Activated effector memory CD4-positive, alpha-beta T cell treated with Interleukin-2 at 50 U/mL for 16 hours (primary cell): Measurements from ENCODE around the gene SLC27A6.
"Not testable (repeated sequence)": the region's sequence is repeated elsewhere in the genome, so short reads cannot be mapped to it uniquely, and the experiment has no call there.

ENCODE experiments used
- DNase-seq: peaks from one replicate; pipeline ENCODE4 v3.0.0-alpha.2; 2020

SLC27A6 gene

DNA sequence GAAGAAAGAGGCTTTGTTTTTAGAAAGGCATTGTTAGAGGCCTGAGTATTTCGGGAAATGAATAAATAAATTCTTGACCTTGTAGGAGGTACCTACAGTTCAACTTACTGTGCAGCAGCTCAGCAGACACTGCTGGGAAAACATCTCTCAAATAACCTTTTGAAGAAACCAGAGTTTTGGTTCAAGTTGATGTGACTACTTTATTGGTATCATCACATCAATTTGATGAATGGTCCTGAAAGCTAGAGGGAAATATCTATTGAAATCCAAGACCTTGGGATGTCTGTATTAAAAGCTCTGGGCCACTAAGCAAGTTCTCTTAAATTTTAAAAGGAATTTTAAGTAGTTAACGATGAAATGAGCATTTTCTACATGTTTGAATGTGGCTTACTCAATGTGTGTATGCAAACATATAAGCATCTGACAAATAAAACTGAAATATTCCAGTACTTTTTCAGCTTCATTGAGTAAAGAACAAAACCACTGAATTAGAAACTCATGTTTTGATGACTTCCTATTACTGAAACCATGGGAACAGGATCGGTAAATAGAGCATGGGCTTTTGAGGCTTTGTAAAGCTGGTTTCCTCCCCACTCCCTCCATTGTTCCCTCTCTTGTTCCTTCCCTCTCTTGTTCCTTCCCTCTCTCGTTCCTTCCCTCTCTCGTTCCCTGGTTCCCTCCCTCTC, 36.7 kb downstream of the SLC27A6 start:
- no peak for DNase-seq

DNA sequence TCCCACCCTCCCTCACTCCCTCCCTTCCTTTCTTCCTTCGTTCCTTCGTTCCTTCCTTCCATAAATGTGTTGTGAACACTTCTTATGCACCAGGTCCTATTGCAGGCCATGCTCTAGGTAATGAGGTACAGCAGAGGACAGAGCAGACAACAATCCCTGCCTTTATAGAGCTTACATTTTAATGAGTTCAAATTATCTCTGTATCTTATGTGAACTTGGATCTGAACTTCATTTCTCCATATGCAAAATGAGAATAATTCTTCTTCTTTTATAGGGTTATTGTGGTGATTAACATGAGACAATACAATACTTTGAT, 37.2 kb downstream of the SLC27A6 start:
- DNase-seq = no peak

- no peak for DNase-seq
These were observed 37.9 kb downstream of the SLC27A6 start for GRCh38 chr5:129003232-129003631.

DNA sequence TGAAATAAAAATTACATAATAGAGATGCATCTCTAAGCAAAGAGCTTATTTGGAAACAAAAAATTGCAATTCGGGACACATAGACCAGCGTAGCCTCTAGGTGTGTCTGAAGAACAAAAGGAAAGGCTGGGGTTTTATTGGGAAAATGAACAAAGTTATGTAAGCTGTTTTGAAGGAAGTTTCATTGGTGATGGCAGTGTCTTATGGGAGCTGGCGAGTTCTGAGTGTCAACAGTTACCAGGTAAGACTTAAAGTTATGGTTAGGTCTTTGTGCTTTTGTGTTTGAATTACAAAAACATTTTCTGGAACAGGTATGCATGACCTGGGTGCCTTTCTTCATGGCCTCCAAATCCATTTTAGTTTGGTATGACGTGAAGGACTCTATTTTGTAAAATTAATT, 48.9 kb downstream of the SLC27A6 start:
- DNase-seq = no peak

GRCh38 chr5:129018837-129019236, 53.5 kb downstream of the SLC27A6 start:
- DNase-seq = no peak

- DNase-seq = no peak
These were observed 54.2 kb downstream of the SLC27A6 start for GRCh38 chr5:129019401-129019908.

GRCh38 chr5:129020683-129021082, 55.4 kb downstream of the SLC27A6 start:
- no peak for DNase-seq

- DNase-seq = no peak
These were observed 56.5 kb downstream of the SLC27A6 start for GRCh38 chr5:129021744-129022143.

GRCh38 chr5:129022599-129022998, 57.3 kb downstream of the SLC27A6 start:
- DNase-seq = no peak

DNA sequence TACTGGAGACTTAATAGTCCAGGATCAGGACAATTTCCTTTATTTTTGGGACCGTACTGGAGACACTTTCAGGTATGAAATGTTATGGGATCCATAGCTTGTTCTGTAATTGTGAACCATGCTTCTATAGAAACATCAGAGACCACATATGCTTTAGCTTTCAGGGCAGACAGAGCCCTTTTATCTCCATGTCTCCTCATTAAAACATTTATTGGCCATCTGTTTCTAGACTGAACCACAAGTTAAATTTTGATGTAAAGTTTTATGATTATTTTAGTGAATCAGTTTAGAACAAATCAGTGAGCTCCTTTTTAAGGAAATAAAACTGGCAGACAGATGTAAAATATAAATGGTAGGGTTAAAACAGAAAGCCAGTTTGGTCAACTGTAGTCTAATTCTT, 62.0 kb downstream of the SLC27A6 start:
- no peak for DNase-seq

DNA sequence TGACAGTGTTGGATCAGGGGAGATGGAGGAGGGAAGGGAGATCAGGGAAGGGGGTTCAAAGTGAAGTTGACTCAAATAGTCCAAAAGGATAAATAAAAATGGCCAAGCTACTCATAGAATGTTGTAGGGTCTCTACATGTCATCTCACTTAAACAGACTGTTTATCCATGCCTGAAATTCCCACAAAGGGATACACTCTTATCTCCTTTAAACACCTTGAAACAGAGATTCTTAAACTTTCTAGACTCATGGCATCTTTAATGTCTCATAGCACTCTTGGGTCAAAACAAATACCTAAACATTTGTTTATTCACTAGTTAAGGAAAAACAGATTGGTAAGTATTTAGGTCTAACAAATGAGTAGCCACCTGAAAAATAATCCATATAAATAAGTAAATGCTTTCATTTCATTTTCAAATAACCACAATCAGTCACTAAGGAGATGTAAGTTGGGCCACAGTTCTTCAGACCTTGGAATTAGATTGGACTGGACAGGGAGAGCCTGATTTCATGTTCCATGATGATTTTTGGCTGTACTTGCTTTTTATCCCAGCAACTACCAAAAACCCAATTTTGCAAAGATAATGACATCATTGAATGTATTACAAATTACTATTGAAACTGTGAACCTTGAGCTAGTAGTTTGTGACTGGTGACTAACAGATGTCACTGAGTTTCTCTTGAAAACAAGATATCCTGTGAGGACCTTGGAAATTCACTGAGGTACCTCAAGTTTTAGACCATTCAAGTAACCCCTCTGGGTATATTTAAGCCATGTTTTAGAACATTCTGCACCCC, 66.8 kb downstream of the SLC27A6 start:
- DNase-seq = no peak

DNA sequence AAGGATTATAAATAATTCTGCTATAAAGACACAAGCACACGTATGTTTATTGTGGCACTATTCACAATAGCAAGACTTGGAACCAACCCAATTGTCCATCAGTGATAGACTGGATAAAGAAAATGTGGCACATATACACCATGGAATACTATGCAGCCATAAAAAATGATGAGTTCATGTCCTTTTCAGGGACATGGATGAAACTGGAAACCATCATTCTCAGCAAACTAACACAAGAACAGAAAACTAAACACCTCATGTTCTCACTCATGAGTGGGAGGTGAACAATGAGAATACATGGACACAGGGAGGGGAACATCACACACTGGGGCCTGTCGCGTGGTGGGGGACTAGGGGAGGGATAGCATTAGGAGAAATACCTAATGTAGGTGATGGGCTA, 71.0 kb downstream of the SLC27A6 start:
- DNase-seq = not testable (repeated sequence)

GRCh38 chr5:129041196-129041881, 76.1 kb downstream of the SLC27A6 start:
- no peak for DNase-seq

DNA sequence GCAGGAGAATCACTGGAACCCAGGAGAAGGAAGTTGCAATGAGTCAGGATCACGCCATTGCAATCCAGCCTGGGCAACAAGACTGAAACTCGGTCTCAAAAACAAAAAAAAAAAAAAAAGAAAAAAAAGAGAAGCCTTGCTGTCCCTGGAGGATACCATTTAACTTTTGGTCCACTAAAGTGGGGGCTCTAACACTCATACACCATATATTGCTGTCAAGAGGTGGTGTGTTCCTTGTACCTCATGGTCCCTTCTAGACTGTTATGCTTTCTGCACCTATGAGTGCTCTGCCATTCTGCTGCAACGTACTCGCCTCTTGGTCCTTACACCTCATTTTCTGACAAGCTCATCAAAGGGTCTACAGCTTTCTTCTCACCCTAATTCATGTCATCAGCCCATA, 77.0 kb downstream of the SLC27A6 start:
- no peak for DNase-seq

GRCh38 chr5:129043894-129044293, 78.6 kb downstream of the SLC27A6 start:
- DNase-seq = no peak

DNA sequence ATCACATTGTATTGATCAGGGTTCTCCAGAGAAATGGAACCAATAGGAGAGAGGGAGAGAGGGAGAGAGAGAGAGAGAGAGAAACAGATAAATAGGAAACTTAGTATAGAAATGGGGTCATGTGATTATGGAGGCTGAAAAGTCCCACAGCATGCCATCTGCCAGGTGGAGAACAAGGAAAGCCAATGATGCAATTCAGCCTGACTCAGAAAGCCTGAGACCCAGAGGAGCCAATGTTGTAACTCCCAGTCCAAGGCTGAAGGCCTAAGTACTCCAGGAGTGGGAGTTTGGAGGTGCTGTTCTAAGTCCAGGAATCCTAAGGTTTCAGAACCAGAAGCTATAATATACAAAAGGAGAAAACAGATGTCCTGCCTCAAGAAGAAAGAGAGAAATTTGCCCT, 80.9 kb downstream of the SLC27A6 start:
- no peak for DNase-seq

- no peak for DNase-seq
These were observed 83.2 kb downstream of the SLC27A6 start for GRCh38 chr5:129048509-129048908.

- DNase-seq = no peak
These were observed 84.0 kb downstream of the SLC27A6 start for GRCh38 chr5:129049126-129049799.

GRCh38 chr5:129051283-129051682, 86.0 kb downstream of the SLC27A6 start:
- DNase-seq = no peak

GRCh38 chr5:129053438-129053837, 88.2 kb downstream of the SLC27A6 start:
- no peak for DNase-seq

- no peak for DNase-seq
These were observed 92.0 kb downstream of the SLC27A6 start for GRCh38 chr5:129057329-129057728.

DNA sequence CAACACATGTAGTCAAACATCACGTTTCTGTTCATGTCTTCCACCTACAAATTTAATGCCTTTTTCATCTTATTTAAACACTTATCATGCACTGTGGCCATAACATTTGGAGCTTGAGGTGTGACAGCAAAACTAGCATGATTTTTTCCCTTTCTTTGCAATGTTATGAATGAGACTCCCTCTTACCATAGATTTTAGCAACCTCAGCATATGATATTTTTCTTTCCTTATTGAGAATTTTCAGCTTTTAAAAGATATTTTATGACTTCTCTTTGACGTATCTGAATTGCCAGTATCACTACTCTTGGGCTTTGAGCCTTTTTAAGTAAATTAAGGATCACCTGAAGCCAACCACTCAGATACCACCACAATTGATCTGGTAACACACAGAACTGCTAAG, 96.6 kb downstream of the SLC27A6 start:
- DNase-seq = no peak

DNA sequence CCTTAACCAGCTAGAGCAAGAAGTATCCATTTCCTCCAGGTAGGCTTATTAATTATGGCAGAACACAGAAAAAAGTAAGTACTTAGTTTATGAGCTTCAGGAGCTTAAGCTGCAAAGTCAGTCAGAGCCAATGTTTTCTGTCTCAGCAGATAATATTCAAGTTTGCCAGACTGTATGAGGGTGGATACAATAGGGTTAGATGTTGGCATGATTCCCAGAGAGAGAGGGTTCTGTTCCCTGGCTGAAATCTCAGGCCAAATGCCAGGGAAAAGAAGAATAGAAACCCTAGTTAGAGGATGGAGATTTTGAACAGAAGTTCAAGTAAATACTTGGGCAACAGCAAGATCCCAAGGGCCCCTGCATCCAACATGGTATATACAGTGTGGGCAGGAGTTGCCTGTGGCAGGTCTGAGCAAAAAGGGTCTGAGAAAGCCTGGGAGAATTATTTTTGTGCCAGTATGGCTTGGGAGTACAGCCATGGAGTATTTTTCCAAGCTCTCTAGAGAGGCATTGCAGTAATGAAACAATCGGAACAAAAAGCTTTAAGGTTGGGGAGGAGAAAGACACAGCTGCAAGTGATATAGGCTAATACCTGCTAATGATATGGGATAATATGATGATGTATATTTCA, 98.3 kb downstream of the SLC27A6 start:
- DNase-seq = no peak
